DOHH2 (cell line): ENCODE measurements around the gene STX18.

Experiments
- EZH2phosphoT487 ChIP-seq: fragments of 200-600 bp; sonication (generic); IDR thresholded peaks from 2 replicates; pipeline ENCODE4 v1.6.1; 2017; ENCODE audit warnings: borderline replicate concordance, mild to moderate bottlenecking, antibody characterized with exemption, low read length, moderate library complexity, mixed read lengths
- TF ChIP-seq, protein P1 (sequence below): fragments of 200-600 bp; sonication (generic); IDR thresholded peaks from one replicate; pipeline ENCODE4 v1.5.1; 2014; ENCODE audit warnings: antibody characterized with exemption, mild to moderate bottlenecking, low read depth, low read length; ENCODE audit not compliant: poor library complexity, severe bottlenecking

DNA sequence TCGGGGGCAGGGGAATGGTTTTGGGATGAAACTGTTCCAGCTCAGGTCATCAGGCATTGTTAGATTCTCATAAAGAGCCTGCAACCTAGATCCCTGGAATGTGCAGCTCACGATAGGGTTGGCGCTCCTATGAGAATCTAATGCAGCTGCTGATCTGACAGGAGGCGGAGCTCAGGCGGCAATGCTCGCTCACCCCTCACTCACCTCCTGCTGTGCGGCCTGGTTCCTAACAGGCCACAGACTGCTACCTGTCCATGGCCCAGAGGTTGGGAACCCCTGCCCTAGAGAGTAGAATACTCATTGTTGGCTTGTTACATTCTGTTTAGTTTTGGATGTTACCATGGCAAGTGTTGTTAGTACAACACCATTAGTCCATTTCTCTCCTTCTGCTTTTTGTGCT is 40.8 kb upstream of the STX18 start:
- TF ChIP-seq, protein P1, sequence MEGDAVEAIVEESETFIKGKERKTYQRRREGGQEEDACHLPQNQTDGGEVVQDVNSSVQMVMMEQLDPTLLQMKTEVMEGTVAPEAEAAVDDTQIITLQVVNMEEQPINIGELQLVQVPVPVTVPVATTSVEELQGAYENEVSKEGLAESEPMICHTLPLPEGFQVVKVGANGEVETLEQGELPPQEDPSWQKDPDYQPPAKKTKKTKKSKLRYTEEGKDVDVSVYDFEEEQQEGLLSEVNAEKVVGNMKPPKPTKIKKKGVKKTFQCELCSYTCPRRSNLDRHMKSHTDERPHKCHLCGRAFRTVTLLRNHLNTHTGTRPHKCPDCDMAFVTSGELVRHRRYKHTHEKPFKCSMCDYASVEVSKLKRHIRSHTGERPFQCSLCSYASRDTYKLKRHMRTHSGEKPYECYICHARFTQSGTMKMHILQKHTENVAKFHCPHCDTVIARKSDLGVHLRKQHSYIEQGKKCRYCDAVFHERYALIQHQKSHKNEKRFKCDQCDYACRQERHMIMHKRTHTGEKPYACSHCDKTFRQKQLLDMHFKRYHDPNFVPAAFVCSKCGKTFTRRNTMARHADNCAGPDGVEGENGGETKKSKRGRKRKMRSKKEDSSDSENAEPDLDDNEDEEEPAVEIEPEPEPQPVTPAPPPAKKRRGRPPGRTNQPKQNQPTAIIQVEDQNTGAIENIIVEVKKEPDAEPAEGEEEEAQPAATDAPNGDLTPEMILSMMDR, result no peak
- TF ChIP-seq EZH2phosphoT487, result no peak
